ENCODE data around the gene PPFIBP1. TPM values are rescaled to one million over a fixed set of nuclear protein-coding genes. Genes with fewer than 3 reads are reported as not detected.
A peak's percentile ranks its signal among the peaks of the same experiment; 100 is the strongest.

PPFIBP1 gene
- total RNA-seq (2014; rRNA removed; shearing (Covaris generic)): 43.2 and 82.3 TPM in 2 replicates

DNA sequence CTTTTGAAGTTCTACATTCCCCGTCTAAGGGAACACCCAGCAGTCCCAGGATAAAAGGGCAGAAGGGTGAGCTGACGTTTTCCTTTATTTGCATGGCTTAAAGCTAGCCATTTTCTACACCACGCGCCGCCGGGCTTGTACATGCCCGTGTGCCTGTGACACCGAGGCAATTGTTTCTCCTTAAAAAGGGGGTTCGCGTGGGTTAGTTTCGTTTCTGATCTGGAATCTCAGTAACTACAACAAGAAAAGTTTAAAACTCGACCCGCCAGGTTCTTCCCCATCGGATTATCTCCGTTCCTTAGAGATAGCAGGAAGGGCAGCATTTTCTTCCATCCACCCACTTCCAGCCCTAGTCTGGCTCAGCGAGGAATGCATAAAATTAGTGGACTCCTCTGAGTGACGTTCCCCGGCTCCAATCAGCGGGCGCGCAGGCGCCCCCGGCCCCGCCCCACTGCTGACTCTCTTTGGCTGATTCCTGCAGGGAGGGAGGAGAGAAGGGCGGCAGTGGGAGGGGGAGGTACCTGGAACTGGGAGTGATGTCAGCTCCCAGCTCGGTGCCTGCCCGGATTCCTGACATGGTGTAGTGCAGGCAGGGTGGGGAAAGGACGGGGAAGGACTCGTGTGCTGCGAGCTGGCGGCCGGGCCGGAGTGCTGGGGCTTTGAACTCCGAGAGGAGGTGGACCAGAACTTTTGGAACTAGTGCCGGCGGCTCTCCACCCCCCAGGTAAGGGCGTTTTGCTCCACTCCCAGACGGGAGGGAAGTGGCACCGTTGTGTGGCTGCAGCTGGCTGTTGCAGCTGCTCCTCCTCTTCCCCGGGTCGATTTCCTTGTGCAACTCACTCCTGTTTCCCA lies at the start of gene PPFIBP1:
PPFIBP1 (plus strand) TSS at position 565 of the 852 bp plus-strand sequence. CDS start 109,191 bp downstream, outside the sequence.
- peak; percentile 95 for DNase-seq (ENCODE audit: low spot score)

GRCh38 chr12:27474344-27474743 lies 49.7 kb upstream of the PPFIBP1 start:
- peak; percentile 62 for DNase-seq (ENCODE audit: low spot score)

DNA sequence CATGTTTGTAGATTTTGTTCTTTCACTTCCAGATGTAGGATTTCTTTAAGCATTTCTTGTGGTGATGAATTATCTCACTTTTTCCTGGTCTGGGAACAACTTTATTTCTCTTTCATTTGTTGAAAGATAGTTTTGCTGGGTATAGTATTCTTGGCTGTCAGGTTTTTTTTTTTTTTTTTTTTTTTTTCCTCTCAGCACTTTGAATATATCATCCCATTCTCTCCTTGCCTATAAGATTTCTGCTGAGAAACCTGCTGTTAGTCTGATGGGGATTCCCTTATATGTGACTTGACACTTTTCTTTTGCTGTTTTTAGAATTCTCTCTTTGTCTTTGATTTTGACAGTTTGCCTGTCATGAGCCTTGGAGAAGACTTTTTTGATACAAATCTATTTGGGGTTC lies 47.0 kb upstream of the PPFIBP1 start:
- DNase-seq (ENCODE audit: low spot score): no peak

DNA sequence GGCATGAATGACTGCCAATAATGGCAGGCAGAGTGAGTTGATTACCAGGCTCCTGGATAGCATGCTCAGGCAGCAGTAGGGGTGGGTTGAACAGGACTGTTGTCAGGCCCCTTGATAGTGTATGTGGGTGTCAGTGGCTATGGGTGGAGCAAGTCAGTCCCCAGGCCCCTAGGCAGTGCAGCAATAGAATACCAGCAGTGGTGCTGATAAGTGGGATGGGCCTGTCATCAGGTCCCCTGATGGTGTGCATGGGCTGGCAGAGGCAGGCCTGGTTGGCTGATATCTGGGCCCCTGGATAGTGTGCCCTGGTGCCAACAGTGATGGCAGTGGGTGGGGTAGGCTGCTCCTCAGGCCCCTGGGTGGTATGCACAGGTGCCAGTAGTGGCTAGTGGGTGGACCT lies 45.1 kb upstream of the PPFIBP1 start:
- DNase-seq (ENCODE audit: low spot score): no peak

GRCh38 chr12:27480016-27480415 lies 44.0 kb upstream of the PPFIBP1 start:
- no peak for DNase-seq (ENCODE audit: low spot score)

GRCh38 chr12:27486961-27487360 lies 37.0 kb upstream of the PPFIBP1 start:
- no peak for DNase-seq (ENCODE audit: low spot score)

- no peak for DNase-seq (ENCODE audit: low spot score)
These were observed 35.5 kb upstream of the PPFIBP1 start for GRCh38 chr12:27488479-27488878.

- DNase-seq (ENCODE audit: low spot score): no peak
These were observed 32.8 kb upstream of the PPFIBP1 start for GRCh38 chr12:27491226-27491625.

GRCh38 chr12:27493260-27493940 lies 30.6 kb upstream of the PPFIBP1 start:
- DNase-seq (ENCODE audit: low spot score): peak; percentile 16

- DNase-seq (ENCODE audit: low spot score): no peak
These were observed 26.6 kb upstream of the PPFIBP1 start for GRCh38 chr12:27497446-27497845.

DNA sequence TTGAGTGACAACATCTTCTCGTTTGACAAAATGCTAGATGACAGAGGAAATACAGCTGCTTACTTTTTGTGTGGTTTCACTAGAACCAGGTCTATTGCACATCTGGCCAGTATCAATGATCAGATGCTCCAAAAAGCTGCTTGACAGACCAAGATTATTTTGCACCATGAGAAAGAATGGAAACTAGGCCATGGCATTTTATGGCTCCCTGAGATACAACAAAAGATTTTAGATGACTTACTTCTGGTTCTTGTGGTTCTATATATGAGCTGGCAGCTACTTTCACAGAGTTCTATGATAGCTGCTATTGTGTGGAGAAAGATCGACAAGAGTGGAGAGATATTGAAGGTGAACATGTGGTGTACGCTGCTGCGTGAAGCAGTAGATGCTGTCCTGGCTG lies 25.9 kb upstream of the PPFIBP1 start:
- no peak for DNase-seq (ENCODE audit: low spot score)

DNA sequence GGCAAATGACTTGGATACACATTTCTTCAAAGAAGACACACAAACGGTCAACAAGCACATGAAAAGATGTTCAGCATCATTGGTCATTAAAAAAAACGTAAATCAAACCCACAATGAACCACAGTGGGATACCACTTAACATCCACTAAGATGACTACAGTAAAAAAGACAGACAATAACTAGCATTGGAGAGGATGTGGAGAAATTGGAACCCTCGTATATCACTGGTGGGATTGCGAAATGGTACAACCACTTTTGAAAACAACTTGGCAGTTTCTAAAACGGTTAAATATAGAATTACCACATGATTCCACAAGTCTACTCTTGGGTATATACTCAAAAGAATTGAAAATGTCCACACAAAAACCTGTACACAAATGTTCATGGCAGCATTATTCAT lies 25.2 kb upstream of the PPFIBP1 start:
- DNase-seq (ENCODE audit: low spot score): no peak

DNA sequence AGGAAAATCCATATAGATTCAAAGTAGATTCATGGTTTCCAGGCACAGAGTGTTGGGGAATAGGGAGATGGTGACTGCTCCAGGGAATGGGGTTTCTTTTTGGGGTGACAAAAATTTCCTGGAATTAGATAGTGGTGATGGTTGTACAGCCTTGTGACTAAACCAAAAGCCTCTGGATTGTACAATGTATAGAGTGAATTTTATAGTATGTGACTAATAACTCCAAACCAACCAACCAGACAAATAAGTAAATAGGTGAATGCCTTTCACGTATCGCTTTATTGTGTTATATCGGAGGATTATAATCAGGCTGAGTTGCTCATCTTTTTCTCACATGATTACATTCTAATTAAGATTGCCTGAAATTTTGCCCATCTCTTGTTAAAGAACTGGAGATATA lies 24.6 kb upstream of the PPFIBP1 start:
- no peak for DNase-seq (ENCODE audit: low spot score)

- no peak for DNase-seq (ENCODE audit: low spot score)
These were observed 23.5 kb upstream of the PPFIBP1 start for GRCh38 chr12:27500546-27500945.

DNA sequence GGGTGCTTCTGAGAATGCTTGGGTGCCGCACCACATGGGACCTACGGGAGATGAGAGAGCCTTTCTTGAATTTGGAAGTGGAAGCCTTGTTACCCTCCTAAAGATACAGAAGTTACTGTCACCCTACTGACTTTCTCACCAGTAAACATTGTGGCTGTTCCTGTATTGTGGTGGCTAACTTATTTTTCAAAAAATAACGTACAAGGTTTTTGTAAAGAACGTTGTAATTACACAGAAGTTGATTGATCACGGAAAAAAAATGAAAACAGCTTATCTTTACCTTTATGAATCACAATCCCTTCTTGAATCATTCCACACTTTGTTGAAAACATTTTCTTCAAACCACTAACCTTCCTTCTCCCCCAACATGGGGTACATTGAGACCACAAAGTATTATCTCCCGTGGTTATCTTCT lies 22.0 kb upstream of the PPFIBP1 start:
- DNase-seq (ENCODE audit: low spot score): no peak

GRCh38 chr12:27504507-27504906 lies 19.5 kb upstream of the PPFIBP1 start:
- peak; percentile 43 for DNase-seq (ENCODE audit: low spot score)

DNA sequence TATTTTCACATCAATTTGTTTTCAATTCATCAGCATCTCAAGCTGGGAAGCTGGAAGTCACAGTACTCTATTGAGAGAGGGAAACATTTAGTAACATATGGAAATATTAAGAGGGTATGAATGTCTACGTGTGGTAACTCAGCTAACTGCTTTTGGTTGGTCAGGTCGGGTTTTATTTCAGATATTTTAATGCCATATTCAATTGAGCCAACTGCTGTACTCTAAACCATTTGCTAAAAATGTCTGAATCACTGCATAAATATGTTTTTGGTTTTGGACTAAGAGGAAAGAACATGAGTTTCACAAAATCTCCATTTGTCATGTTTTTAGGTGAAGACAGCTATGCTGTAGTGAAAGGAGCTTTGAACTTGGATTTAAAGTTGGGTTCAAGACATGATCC lies 18.9 kb upstream of the PPFIBP1 start:
- peak; percentile 4 for DNase-seq (ENCODE audit: low spot score)

DNA sequence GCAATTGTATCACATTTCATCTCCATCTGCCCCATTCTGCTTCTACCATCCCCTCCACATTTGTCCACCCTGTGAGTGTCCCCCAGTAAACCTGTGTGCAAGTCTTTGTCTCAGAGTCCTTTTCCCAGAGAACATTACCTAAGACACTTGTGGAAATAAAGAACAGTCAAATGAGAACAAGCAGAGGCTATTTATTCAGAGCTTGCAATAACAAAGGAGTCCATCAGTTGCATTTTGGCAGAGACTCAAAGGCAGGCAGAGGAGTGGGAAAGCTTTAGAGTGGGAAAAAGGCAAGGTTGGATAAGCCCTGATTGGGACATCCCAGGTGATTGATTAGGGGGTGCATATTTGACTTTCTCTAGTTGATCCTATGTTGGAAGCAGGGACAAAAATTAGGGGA lies 18.2 kb upstream of the PPFIBP1 start:
- no peak for DNase-seq (ENCODE audit: low spot score)

DNA sequence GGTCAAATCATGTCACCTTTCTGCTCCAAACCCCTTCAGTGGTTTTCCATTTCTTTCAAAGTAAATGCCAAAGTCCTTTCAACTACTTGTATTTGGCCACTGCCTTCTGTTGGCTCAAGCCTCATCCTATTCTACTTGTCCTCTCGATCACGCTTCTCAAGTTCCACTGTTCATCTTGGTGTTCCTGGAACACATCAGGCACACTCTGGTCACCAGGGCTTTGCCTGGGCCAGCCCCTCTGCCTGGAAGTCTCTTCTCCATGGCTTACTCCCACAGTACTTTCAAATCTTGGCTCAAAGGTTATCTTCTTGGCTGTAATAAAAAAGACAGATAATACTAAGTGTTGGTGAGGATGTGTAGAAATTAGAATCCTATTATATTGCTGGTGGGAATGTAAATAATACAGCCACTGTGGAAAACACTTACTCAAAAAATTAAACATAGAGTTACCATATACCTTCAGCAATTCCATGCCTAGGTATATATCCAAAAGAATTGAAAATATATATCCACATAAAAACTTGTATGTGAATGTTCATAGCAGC lies 17.3 kb upstream of the PPFIBP1 start:
- DNase-seq (ENCODE audit: low spot score): no peak

GRCh38 chr12:27508736-27509431 lies 15.1 kb upstream of the PPFIBP1 start:
- no peak for DNase-seq (ENCODE audit: low spot score)

GRCh38 chr12:27511031-27511722 lies 12.8 kb upstream of the PPFIBP1 start:
- DNase-seq (ENCODE audit: low spot score): peak; percentile 19

DNA sequence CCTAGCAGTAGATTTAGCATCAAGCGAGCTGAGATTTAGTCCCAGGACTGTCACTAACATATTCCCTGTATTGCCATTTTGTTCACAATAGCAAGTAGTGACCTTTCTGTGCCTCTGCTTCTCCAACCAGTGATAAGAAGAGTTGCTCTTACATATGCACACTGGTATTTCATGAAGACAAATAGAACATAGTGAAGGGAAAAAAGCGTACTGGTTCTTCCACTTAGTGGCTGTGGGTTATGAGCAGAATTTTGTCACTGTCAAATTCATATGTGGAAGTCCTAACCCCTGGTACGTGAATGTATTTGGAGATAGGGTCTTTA lies 12.3 kb upstream of the PPFIBP1 start:
- DNase-seq (ENCODE audit: low spot score): no peak
